ENCODE data around the gene ELP4. TPM values are rescaled to one million over a fixed set of nuclear protein-coding genes. Genes with fewer than 3 reads are reported as not detected.

ELP4 gene
- total RNA-seq, 5 donors from 2014 or later (not counting 1 experiment from before 2014, with no cell fraction given): 15.9 to 22.2 (median 17.2) TPM

- H3K27ac Mint-ChIP-seq: no peak overlapping the region
- peaks cover 8 to 24% (median 23%) of the 10 kb centered on the region in 3 donors for H3K4me1 Mint-ChIP-seq
- WGBS (ENCODE audit: insufficient coverage): 5% methylated on average over 18 of the region's 37 CpGs
- H3K36me3 Mint-ChIP-seq: no peaks in the 10 kb centered on the region
- Histone ChIP-seq H3K27ac (ENCODE audit: low read length) (no peak overlapping the region), H3K27me3 (replicated peaks in 1 of 2; ENCODE audit: control insufficient read depth in 2 of 2, extremely low read depth in 1 of 2, insufficient read depth in 2 of 2, low read length in 1 of 2) (peaks cover 36 to 58% of the 10 kb centered on the region in 2 experiments), H3K4me3 (ENCODE audit: control insufficient read depth in 1 of 2, extremely low read depth in 1 of 2, low read length in 1 of 2) (no peak overlapping the region), H3K9me3 (no peaks in the 10 kb centered on the region), H3K36me3 (ENCODE audit: control insufficient read depth in 2 of 2, extremely low read depth in 1 of 2, insufficient read depth in 1 of 2, low read length in 1 of 2) (no peaks in the 10 kb centered on the region), H3K4me1 (ENCODE audit: control insufficient read depth in 1 of 2, extremely low read depth in 1 of 2, insufficient read depth in 2 of 2, low read length in 2 of 2) (peaks cover 0 to 12% of the 10 kb centered on the region in 2 experiments)
- DNase-seq (no peak), ATAC-seq (replicated peaks in 1 of 4) (no peak)
- ChIA-PET CTCF (no interaction called here), POLR2A (no interaction called here)
- H3K4me3 Mint-ChIP-seq: peak overlapping the region in 1 of 3 donors; percentile 49
- H3K27me3 Mint-ChIP-seq: peaks cover 77 to 86% of the 10 kb centered on the region in 2 donors
- H3K9me3 Mint-ChIP-seq: peaks cover 0 to 4% (median 0%) of the 10 kb centered on the region in 3 donors
Measured at GRCh38 chr11:31825838-31826484, 316.4 kb downstream of the ELP4 start.

GRCh38 chr11:31826536-31827438 is 317.2 kb downstream of the ELP4 start:
- H3K36me3 ChIP-seq (ENCODE audit: control insufficient read depth in 2 of 2, extremely low read depth in 1 of 2, insufficient read depth in 1 of 2, low read length in 1 of 2): no peaks in the 10 kb centered on the region
- ChIA-PET CTCF (no interaction called here), POLR2A (no interaction called here)
- Mint-ChIP-seq H3K36me3 (no peaks in the 10 kb centered on the region), H3K4me3 (peak overlapping the region in 1 of 3 donors; percentile 49), H3K9me3 (no peaks in the 10 kb centered on the region), H3K27ac (no peak overlapping the region), H3K4me1 (peaks cover 8 to 24% (median 23%) of the 10 kb centered on the region in 3 donors), H3K27me3 (peaks cover 71 to 79% of the 10 kb centered on the region in 2 donors)
- no peak overlapping the region for H3K4me3 ChIP-seq (ENCODE audit: control insufficient read depth in 1 of 2, extremely low read depth in 1 of 2, low read length in 1 of 2)
- DNase-seq: no peak
- ATAC-seq (replicated peaks in 1 of 4): no peak
- H3K27ac ChIP-seq (ENCODE audit: low read length): no peak overlapping the region
- H3K9me3 ChIP-seq: no peaks in the 10 kb centered on the region
- peaks cover 33 to 62% of the 10 kb centered on the region in 2 experiments for H3K27me3 ChIP-seq (replicated peaks in 1 of 2; ENCODE audit: control insufficient read depth in 2 of 2, extremely low read depth in 1 of 2, insufficient read depth in 2 of 2, low read length in 1 of 2)
- peaks cover 0 to 12% of the 10 kb centered on the region in 2 experiments for H3K4me1 ChIP-seq (ENCODE audit: control insufficient read depth in 1 of 2, extremely low read depth in 1 of 2, insufficient read depth in 2 of 2, low read length in 2 of 2)
- 9% methylated on average over 32 of the region's 55 CpGs for WGBS (ENCODE audit: insufficient coverage)

GRCh38 chr11:31827455-31828206 is 318.1 kb downstream of the ELP4 start:
- no peak overlapping the region for H3K27ac ChIP-seq (ENCODE audit: low read length)
- no peaks in the 10 kb centered on the region for H3K9me3 ChIP-seq
- Mint-ChIP-seq H3K36me3 (no peaks in the 10 kb centered on the region), H3K27me3 (peaks cover 63 to 71% of the 10 kb centered on the region in 2 donors), H3K27ac (no peak overlapping the region), H3K4me1 (peaks cover 8 to 24% (median 23%) of the 10 kb centered on the region in 3 donors), H3K4me3 (peak overlapping the region in 1 of 3 donors; percentile 49), H3K9me3 (no peaks in the 10 kb centered on the region)
- H3K27me3 ChIP-seq (replicated peaks in 1 of 2; ENCODE audit: control insufficient read depth in 2 of 2, extremely low read depth in 1 of 2, insufficient read depth in 2 of 2, low read length in 1 of 2): peaks cover 33 to 54% of the 10 kb centered on the region in 2 experiments
- DNase-seq (no peak), ATAC-seq (replicated peaks in 1 of 4) (no peak)
- no peak overlapping the region for H3K4me3 ChIP-seq (ENCODE audit: control insufficient read depth in 1 of 2, extremely low read depth in 1 of 2, low read length in 1 of 2)
- POLR2A ChIA-PET: no interaction called here
- CTCF ChIA-PET: no interaction called here
- peaks cover 0 to 12% of the 10 kb centered on the region in 2 experiments for H3K4me1 ChIP-seq (ENCODE audit: control insufficient read depth in 1 of 2, extremely low read depth in 1 of 2, insufficient read depth in 2 of 2, low read length in 2 of 2)
- H3K36me3 ChIP-seq (ENCODE audit: control insufficient read depth in 2 of 2, extremely low read depth in 1 of 2, insufficient read depth in 1 of 2, low read length in 1 of 2): no peaks in the 10 kb centered on the region
- WGBS (ENCODE audit: insufficient coverage): 4% methylated on average over 5 of the region's 18 CpGs

- Histone ChIP-seq H3K36me3 (ENCODE audit: control insufficient read depth in 2 of 2, extremely low read depth in 1 of 2, insufficient read depth in 1 of 2, low read length in 1 of 2) (no peaks in the 10 kb centered on the region), H3K9me3 (no peaks in the 10 kb centered on the region), H3K4me1 (ENCODE audit: control insufficient read depth in 1 of 2, extremely low read depth in 1 of 2, insufficient read depth in 2 of 2, low read length in 2 of 2) (peaks cover 0 to 12% of the 10 kb centered on the region in 2 experiments), H3K27ac (ENCODE audit: low read length) (no peak overlapping the region), H3K27me3 (replicated peaks in 1 of 2; ENCODE audit: control insufficient read depth in 2 of 2, extremely low read depth in 1 of 2, insufficient read depth in 2 of 2, low read length in 1 of 2) (peaks cover 27 to 48% of the 10 kb centered on the region in 2 experiments), H3K4me3 (ENCODE audit: control insufficient read depth in 1 of 2, extremely low read depth in 1 of 2, low read length in 1 of 2) (no peak overlapping the region)
- Mint-ChIP-seq H3K27me3 (peaks cover 57 to 65% of the 10 kb centered on the region in 2 donors), H3K36me3 (no peaks in the 10 kb centered on the region), H3K4me3 (peak overlapping the region in 1 of 3 donors; percentile 49), H3K9me3 (no peaks in the 10 kb centered on the region), H3K27ac (no peak overlapping the region), H3K4me1 (peaks cover 8 to 24% (median 23%) of the 10 kb centered on the region in 3 donors)
- ChIA-PET POLR2A (no interaction called here), CTCF (no interaction called here)
- DNase-seq (no peak), ATAC-seq (replicated peaks in 1 of 4) (no peak)
- no CpG with 5 or more reads among the region's 7 CpGs for WGBS (ENCODE audit: insufficient coverage)
Measured at GRCh38 chr11:31828217-31828616, 318.6 kb downstream of the ELP4 start.

- Histone ChIP-seq H3K4me3 (ENCODE audit: control insufficient read depth in 1 of 2, extremely low read depth in 1 of 2, low read length in 1 of 2) (no peak overlapping the region), H3K27ac (ENCODE audit: low read length) (no peak overlapping the region), H3K4me1 (ENCODE audit: control insufficient read depth in 1 of 2, extremely low read depth in 1 of 2, insufficient read depth in 2 of 2, low read length in 2 of 2) (peaks cover 0 to 8% of the 10 kb centered on the region in 2 experiments), H3K9me3 (no peaks in the 10 kb centered on the region), H3K36me3 (ENCODE audit: control insufficient read depth in 2 of 2, extremely low read depth in 1 of 2, insufficient read depth in 1 of 2, low read length in 1 of 2) (no peaks in the 10 kb centered on the region), H3K27me3 (replicated peaks in 1 of 2; ENCODE audit: control insufficient read depth in 2 of 2, extremely low read depth in 1 of 2, insufficient read depth in 2 of 2, low read length in 1 of 2) (peaks cover 23 to 29% of the 10 kb centered on the region in 2 experiments)
- no peak for ATAC-seq (replicated peaks in 1 of 4)
- CTCF ChIA-PET: no interaction called here
- DNase-seq: no peak
- Mint-ChIP-seq H3K4me3 (no peak overlapping the region), H3K9me3 (no peaks in the 10 kb centered on the region), H3K27ac (no peak overlapping the region), H3K36me3 (no peaks in the 10 kb centered on the region), H3K4me1 (peaks cover 8 to 16% (median 15%) of the 10 kb centered on the region in 3 donors), H3K27me3 (peaks cover 46 to 48% of the 10 kb centered on the region in 2 donors)
- WGBS (ENCODE audit: insufficient coverage): 29% methylated on average over 1 of the region's 4 CpGs
- POLR2A ChIA-PET: no interaction called here
Measured at GRCh38 chr11:31830406-31830805, 320.8 kb downstream of the ELP4 start.

- Histone ChIP-seq H3K27me3 (replicated peaks in 1 of 2; ENCODE audit: control insufficient read depth in 2 of 2, extremely low read depth in 1 of 2, insufficient read depth in 2 of 2, low read length in 1 of 2) (peaks cover 14 to 15% of the 10 kb centered on the region in 2 experiments), H3K27ac (ENCODE audit: low read length) (no peak overlapping the region)
- no peak for DNase-seq
Measured at GRCh38 chr11:31834237-31834636, 324.7 kb downstream of the ELP4 start.

More at GRCh38 chr11:31834237-31834636, 324.7 kb downstream of the ELP4 start:
- no peaks in the 10 kb centered on the region for H3K4me1 ChIP-seq (ENCODE audit: control insufficient read depth in 1 of 2, extremely low read depth in 1 of 2, insufficient read depth in 2 of 2, low read length in 2 of 2)
- ATAC-seq (replicated peaks in 1 of 4): no peak
- WGBS (ENCODE audit: insufficient coverage): no CpG with 5 or more reads among the region's 1 CpG
- no peaks in the 10 kb centered on the region for H3K9me3 Mint-ChIP-seq
- no peaks in the 10 kb centered on the region for H3K9me3 ChIP-seq
- no peaks in the 10 kb centered on the region for H3K4me1 Mint-ChIP-seq
- H3K4me3 ChIP-seq (ENCODE audit: control insufficient read depth in 1 of 2, extremely low read depth in 1 of 2, low read length in 1 of 2): no peak overlapping the region
- no peaks in the 10 kb centered on the region for H3K36me3 ChIP-seq (ENCODE audit: control insufficient read depth in 2 of 2, extremely low read depth in 1 of 2, insufficient read depth in 1 of 2, low read length in 1 of 2)
- no peak overlapping the region for H3K27ac Mint-ChIP-seq
- ChIA-PET POLR2A (no interaction called here), CTCF (no interaction called here)
- H3K4me3 Mint-ChIP-seq: no peak overlapping the region
- peaks cover 31 to 35% of the 10 kb centered on the region in 2 donors for H3K27me3 Mint-ChIP-seq
- no peaks in the 10 kb centered on the region for H3K36me3 Mint-ChIP-seq

Data from T-cell (primary cell).